ENCODE measurements around the gene ARID5B. TPM values are rescaled to one million over a fixed set of nuclear protein-coding genes. Genes with fewer than 3 reads are reported as not detected.

ARID5B gene
- total and polyA plus RNA-seq, 2 donors (not counting 3 experiments of a cell fraction or from before 2014, with no cell fraction given): 5.6 to 8.9 TPM

- H3K9me3 ChIP-seq (replicated peaks; ENCODE audit: control insufficient read depth, insufficient read depth, low read length): no peaks in the 10 kb centered on the region
- H4K20me1 ChIP-seq (replicated peaks; ENCODE audit: control insufficient read depth, extremely low read depth, insufficient read depth, low read length): no peaks in the 10 kb centered on the region
- H3K4me2 ChIP-seq (ENCODE audit: insufficient read depth, low read length): no peak overlapping the region
- no peaks in the 10 kb centered on the region for H3K79me2 ChIP-seq (ENCODE audit: control insufficient read depth, insufficient read depth, low read length)
- TF ChIP-seq POLR2A (IDR thresholded peaks at IDR 0.05; ENCODE audit: low read depth, low read length) (no peak), CTCF (IDR thresholded peaks at IDR 0.05; ENCODE audit: extremely low read depth in 1 of 2, insufficient read depth in 1 of 2, low read depth in 1 of 2, low read length in 2 of 2) (no peak), MAX (IDR thresholded peaks at IDR 0.05; ENCODE audit: insufficient read depth, insufficient read length) (no peak), GATA2 (IDR thresholded peaks at IDR 0.05; ENCODE audit: insufficient read depth, insufficient read length, low read depth, low read length) (no peak), EZH2 (IDR thresholded peaks at IDR 0.05; ENCODE audit: borderline replicate concordance, low read depth, low read length, severe bottlenecking) (no peak), MYC (IDR thresholded peaks at IDR 0.05; ENCODE audit: low read depth, low read length) (no peak), FOS (IDR thresholded peaks at IDR 0.05; ENCODE audit: borderline replicate concordance, insufficient read depth, low read length) (no peak), POLR2AphosphoS5 (IDR thresholded peaks at IDR 0.05; ENCODE audit: insufficient read depth, low read depth, low read length) (no peak), JUN (IDR thresholded peaks at IDR 0.05; ENCODE audit: borderline replicate concordance, insufficient read depth, insufficient read length, low read depth) (no peak)
- H3K4me1 ChIP-seq (ENCODE audit: control insufficient read depth, extremely low read depth, insufficient read depth, low read length): no peaks in the 10 kb centered on the region
- H3K27ac ChIP-seq (ENCODE audit: insufficient read depth, low read depth, low read length): no peak overlapping the region
- dilution Hi-C loops (cut with MboI; ENCODE audit: extremely low pct_ligation_motif_present, low sequenced_read_pairs): no loop called here
- H3K4me3 ChIP-seq (replicated peaks in 1 of 3; ENCODE audit: insufficient read depth in 1 of 3, low read depth in 1 of 3, low read length in 3 of 3): no peak overlapping the region
- CTCF ChIA-PET: no interaction called here
- intact Hi-C loops (cut with micrococcal nuclease): no loop called here
- no peaks in the 10 kb centered on the region for H3K36me3 ChIP-seq (ENCODE audit: control insufficient read depth in 2 of 2, extremely low read depth in 1 of 2, insufficient read depth in 2 of 2, low read length in 2 of 2)
- DNase-seq (ENCODE audit: low read depth, low spot score): no peak
- no peak overlapping the region for H2AFZ ChIP-seq (ENCODE audit: low read depth, low read length)
- FAIRE-seq: no peak
- no peaks in the 10 kb centered on the region for H3K9me1 ChIP-seq (replicated peaks; ENCODE audit: control insufficient read depth, extremely low read depth, insufficient read depth, low read length)
- POLR2A ChIA-PET: no interaction called here
- no peak overlapping the region for H3K9ac ChIP-seq (replicated peaks; ENCODE audit: extremely low read depth, insufficient read depth, low read length)
- H3K27me3 ChIP-seq (ENCODE audit: control insufficient read depth in 2 of 2, insufficient read depth in 2 of 2, low read length in 2 of 2): no peaks in the 10 kb centered on the region
- BruUV-seq (replicated peaks): no TSS peak
These were observed 45.7 kb upstream of the ARID5B start for GRCh38 chr10:61855771-61856170.

Measured in endothelial cell of umbilical vein (primary cell).